ENCODE measurements around the gene SRRM3.

The SRRM3 gene

DNA sequence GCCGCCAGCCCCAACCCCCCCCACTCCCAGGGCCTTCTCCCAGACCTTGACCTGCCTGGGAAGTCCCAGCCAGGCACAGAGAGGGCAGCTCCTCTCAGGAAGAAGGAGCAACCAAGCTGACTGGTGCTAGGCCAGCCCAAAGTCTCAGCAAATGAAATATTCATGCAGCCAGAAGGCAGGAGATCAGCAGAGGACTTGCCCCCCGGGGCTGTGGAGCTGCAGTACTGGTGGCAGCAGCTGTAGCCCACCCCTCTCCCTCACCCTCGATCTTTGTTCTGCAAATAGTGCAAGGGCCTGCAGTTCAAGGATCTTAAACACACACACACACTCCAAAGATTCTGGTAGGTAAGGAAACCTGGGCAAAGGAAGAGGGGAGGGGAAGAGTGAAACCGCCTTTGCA lies 3.5 kb upstream of the SRRM3 start:
- Histone ChIP-seq H4K20me1 (ENCODE audit: insufficient read depth, low read length) (no peaks in the 10 kb centered on the region), H3K27me3 (ENCODE audit: low read depth, low read length) (no peaks in the 10 kb centered on the region), H3K36me3 (replicated peaks; ENCODE audit: low read depth, low read length) (no peaks in the 10 kb centered on the region), H3K9me3 (ENCODE audit: insufficient read depth, low read length) (no peaks in the 10 kb centered on the region), H2AFZ (ENCODE audit: low read depth, low read length) (no peak overlapping the region), H3K9ac (ENCODE audit: low read length) (no peak overlapping the region), H3K4me1 (ENCODE audit: low read length) (0 out of 2 replicates have a peak, but pooled peaks cover 3% of the 10 kb centered on the region), H3K27ac (ENCODE audit: low read length) (no peak overlapping the region), H3K79me2 (ENCODE audit: low read length) (no peaks in the 10 kb centered on the region), H3K4me2 (ENCODE audit: low read length) (no peak overlapping the region), H3K4me3 (ENCODE audit: low read length) (no peak overlapping the region)
- TF ChIP-seq EZH2phosphoT487 (IDR thresholded peaks at IDR 0.05; ENCODE audit: low read depth): no peak
- TF ChIP-seq, protein P1, sequence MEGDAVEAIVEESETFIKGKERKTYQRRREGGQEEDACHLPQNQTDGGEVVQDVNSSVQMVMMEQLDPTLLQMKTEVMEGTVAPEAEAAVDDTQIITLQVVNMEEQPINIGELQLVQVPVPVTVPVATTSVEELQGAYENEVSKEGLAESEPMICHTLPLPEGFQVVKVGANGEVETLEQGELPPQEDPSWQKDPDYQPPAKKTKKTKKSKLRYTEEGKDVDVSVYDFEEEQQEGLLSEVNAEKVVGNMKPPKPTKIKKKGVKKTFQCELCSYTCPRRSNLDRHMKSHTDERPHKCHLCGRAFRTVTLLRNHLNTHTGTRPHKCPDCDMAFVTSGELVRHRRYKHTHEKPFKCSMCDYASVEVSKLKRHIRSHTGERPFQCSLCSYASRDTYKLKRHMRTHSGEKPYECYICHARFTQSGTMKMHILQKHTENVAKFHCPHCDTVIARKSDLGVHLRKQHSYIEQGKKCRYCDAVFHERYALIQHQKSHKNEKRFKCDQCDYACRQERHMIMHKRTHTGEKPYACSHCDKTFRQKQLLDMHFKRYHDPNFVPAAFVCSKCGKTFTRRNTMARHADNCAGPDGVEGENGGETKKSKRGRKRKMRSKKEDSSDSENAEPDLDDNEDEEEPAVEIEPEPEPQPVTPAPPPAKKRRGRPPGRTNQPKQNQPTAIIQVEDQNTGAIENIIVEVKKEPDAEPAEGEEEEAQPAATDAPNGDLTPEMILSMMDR (IDR thresholded peaks at IDR 0.05; ENCODE audit: low read depth, low read length): no peak

DNA sequence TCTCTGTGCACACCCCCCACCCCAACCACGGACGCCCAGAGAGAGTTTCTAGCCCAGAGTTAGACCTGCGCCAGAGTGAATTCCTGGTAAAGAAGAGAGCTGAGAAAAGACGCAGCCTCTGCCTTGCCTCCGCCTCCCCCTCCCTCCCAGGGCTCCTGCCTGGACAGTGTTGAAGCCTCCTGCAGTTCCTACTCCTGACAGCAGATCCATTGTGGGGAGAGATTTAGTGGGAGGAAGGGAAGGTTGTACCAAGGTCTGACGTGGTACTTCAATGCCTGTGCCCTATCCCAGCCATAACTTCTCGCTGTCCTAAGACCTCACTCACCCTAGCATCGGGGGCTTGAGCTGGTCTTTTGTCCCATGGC lies 952 bp downstream of the SRRM3 start:
- Histone ChIP-seq H3K27ac (ENCODE audit: low read length) (no peak overlapping the region), H3K36me3 (replicated peaks; ENCODE audit: low read depth, low read length) (no peaks in the 10 kb centered on the region), H3K27me3 (ENCODE audit: low read depth, low read length) (no peaks in the 10 kb centered on the region), H3K4me2 (ENCODE audit: low read length) (no peak overlapping the region), H3K79me2 (ENCODE audit: low read length) (no peaks in the 10 kb centered on the region), H2AFZ (ENCODE audit: low read depth, low read length) (no peak overlapping the region), H3K9me3 (ENCODE audit: insufficient read depth, low read length) (no peaks in the 10 kb centered on the region), H4K20me1 (ENCODE audit: insufficient read depth, low read length) (no peaks in the 10 kb centered on the region), H3K4me1 (ENCODE audit: low read length) (0 out of 2 replicates have a peak, but pooled peaks cover 3% of the 10 kb centered on the region), H3K4me3 (ENCODE audit: low read length) (no peak overlapping the region), H3K9ac (ENCODE audit: low read length) (no peak overlapping the region)
- no peak for TF ChIP-seq EZH2phosphoT487 (IDR thresholded peaks at IDR 0.05; ENCODE audit: low read depth)
- TF ChIP-seq, protein P1 (IDR thresholded peaks at IDR 0.05; ENCODE audit: low read depth, low read length): no peak

DNA sequence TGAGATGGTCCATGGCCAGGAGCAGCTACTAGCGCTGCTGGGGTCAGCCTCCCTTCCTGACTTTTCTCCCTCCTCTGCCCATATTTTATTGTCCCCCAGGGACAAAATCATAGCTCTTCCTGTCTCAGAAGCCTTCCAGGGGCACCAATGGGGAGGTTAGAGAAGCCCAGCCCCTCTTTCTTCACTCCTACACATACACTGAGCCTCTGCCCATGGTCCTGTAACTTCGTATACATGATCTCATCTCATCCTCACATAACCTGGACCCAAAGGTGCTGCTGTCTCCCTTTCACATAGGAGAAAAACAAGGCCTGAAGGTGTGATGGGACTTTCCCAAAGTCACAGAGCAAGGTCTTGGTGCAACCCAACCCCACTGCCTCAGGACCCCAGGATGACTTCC lies 2.5 kb downstream of the SRRM3 start:
- no peak for TF ChIP-seq EZH2phosphoT487 (IDR thresholded peaks at IDR 0.05; ENCODE audit: low read depth)
- TF ChIP-seq, protein P1 (IDR thresholded peaks at IDR 0.05; ENCODE audit: low read depth, low read length): no peak
- Histone ChIP-seq H3K9ac (ENCODE audit: low read length) (no peak overlapping the region), H3K79me2 (ENCODE audit: low read length) (no peaks in the 10 kb centered on the region), H2AFZ (ENCODE audit: low read depth, low read length) (no peak overlapping the region), H3K36me3 (replicated peaks; ENCODE audit: low read depth, low read length) (no peaks in the 10 kb centered on the region), H3K4me2 (ENCODE audit: low read length) (no peak overlapping the region), H3K27ac (ENCODE audit: low read length) (no peak overlapping the region), H4K20me1 (ENCODE audit: insufficient read depth, low read length) (no peaks in the 10 kb centered on the region), H3K9me3 (ENCODE audit: insufficient read depth, low read length) (no peaks in the 10 kb centered on the region), H3K27me3 (ENCODE audit: low read depth, low read length) (peaks cover 3% of the 10 kb centered on the region; the same call in 1 of the 2 replicates), H3K4me3 (ENCODE audit: low read length) (no peak overlapping the region), H3K4me1 (ENCODE audit: low read length) (0 out of 2 replicates have a peak, but pooled peaks cover 3% of the 10 kb centered on the region)

DNA sequence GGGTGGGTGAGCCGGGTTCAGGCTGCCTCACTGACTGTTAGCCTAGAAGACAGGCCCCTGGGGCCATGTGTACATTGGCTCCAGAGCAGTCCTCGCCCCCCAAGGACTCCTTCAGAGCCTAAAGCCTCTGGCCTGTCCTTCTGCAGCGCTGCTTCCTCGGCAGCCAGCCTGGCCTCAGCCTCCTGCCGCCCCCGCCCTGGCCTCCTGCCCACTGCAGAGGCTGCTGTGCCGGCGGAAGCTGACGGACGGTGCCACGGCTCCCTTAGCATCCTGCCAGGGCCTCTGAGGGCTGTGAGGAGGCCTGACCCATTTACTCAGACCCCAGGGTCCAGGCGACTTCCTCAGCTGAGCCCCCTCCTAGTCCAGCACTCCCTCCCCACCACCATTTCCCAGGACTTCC lies 4.9 kb downstream of the SRRM3 start:
- Histone ChIP-seq H3K4me1 (ENCODE audit: low read length) (0 out of 2 replicates have a peak, but pooled peaks cover 3% of the 10 kb centered on the region), H2AFZ (ENCODE audit: low read depth, low read length) (no peak overlapping the region), H3K4me3 (ENCODE audit: low read length) (no peak overlapping the region), H3K36me3 (replicated peaks; ENCODE audit: low read depth, low read length) (no peaks in the 10 kb centered on the region), H3K9me3 (ENCODE audit: insufficient read depth, low read length) (no peaks in the 10 kb centered on the region), H3K27me3 (ENCODE audit: low read depth, low read length) (peaks cover 5% of the 10 kb centered on the region; the same call in 1 of the 2 replicates), H4K20me1 (ENCODE audit: insufficient read depth, low read length) (no peaks in the 10 kb centered on the region), H3K79me2 (ENCODE audit: low read length) (no peaks in the 10 kb centered on the region), H3K4me2 (ENCODE audit: low read length) (no peak overlapping the region), H3K27ac (ENCODE audit: low read length) (no peak overlapping the region), H3K9ac (ENCODE audit: low read length) (no peak overlapping the region)
- TF ChIP-seq, protein P1 (IDR thresholded peaks at IDR 0.05; ENCODE audit: low read depth, low read length): no peak
- TF ChIP-seq EZH2phosphoT487 (IDR thresholded peaks at IDR 0.05; ENCODE audit: low read depth): no peak
